HCT116 (cell line): ENCODE data around the gene HEATR5B.

ENCODE experiments used
- CEBPB ChIP-seq: IDR thresholded peaks from 2 replicates; pipeline ENCODE4 v1.6.1; 2012; ENCODE audit warnings: low read depth
- EZH2 ChIP-seq: fragments of 200-600 bp; sonication (generic); IDR thresholded peaks from 2 replicates; pipeline ENCODE4 v1.6.1; 2017; ENCODE audit warnings: antibody characterized with exemption, mixed run types
- POLR2A ChIP-seq: IDR thresholded peaks from 2 replicates; pipeline ENCODE4 v1.7.0; 2011; ENCODE audit warnings: borderline replicate concordance; ENCODE audit not compliant: insufficient read depth, insufficient read length; ENCODE audit errors: extremely low read depth
- RAD21 ChIP-seq: IDR thresholded peaks from 2 replicates; pipeline ENCODE4 v1.6.1; 2012; ENCODE audit warnings: low read depth, mild to moderate bottlenecking
- REST ChIP-seq: IDR thresholded peaks from 2 replicates; pipeline ENCODE4 v1.6.1; 2012; ENCODE audit warnings: low read depth
- SIN3A ChIP-seq: IDR thresholded peaks from 2 replicates; pipeline ENCODE4 v1.6.1; 2012; ENCODE audit warnings: low read depth
- SP1 ChIP-seq: IDR thresholded peaks from 2 replicates; pipeline ENCODE4 v1.6.1; 2012; ENCODE audit warnings: low read depth
- ZFX ChIP-seq: fragments of 450-650 bp; IDR thresholded peaks from 2 replicates; pipeline ENCODE4 v1.6.1; 2017
- TF ChIP-seq, protein P1 (sequence below), 3 experiments: fragments of 200-600 bp in 1 of 3; sonication (generic) in 1 of 3; IDR thresholded peaks in 2 of 3; conservative IDR thresholded peaks in 1 of 3; 2 replicates each; pipeline ENCODE4 v1.5.1; 2012 to 2017; ENCODE audit warnings: low read depth in 2 of 3, low read length in 2 of 3, antibody characterized with exemption in 1 of 3, borderline replicate concordance in 1 of 3, control low read depth in 1 of 3, mild to moderate bottlenecking in 1 of 3, mixed read lengths in 1 of 3, mixed run types in 1 of 3, moderate library complexity in 1 of 3; ENCODE audit not compliant: insufficient read depth in 1 of 3

GRCh38 chr2:36963106-36963505 lies 121.1 kb downstream of the HEATR5B start:
- TF ChIP-seq, protein P1, sequence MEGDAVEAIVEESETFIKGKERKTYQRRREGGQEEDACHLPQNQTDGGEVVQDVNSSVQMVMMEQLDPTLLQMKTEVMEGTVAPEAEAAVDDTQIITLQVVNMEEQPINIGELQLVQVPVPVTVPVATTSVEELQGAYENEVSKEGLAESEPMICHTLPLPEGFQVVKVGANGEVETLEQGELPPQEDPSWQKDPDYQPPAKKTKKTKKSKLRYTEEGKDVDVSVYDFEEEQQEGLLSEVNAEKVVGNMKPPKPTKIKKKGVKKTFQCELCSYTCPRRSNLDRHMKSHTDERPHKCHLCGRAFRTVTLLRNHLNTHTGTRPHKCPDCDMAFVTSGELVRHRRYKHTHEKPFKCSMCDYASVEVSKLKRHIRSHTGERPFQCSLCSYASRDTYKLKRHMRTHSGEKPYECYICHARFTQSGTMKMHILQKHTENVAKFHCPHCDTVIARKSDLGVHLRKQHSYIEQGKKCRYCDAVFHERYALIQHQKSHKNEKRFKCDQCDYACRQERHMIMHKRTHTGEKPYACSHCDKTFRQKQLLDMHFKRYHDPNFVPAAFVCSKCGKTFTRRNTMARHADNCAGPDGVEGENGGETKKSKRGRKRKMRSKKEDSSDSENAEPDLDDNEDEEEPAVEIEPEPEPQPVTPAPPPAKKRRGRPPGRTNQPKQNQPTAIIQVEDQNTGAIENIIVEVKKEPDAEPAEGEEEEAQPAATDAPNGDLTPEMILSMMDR (IDR thresholded peaks at IDR 0.05 in 2 of 3, conservative IDR thresholded peaks at IDR 0.05 in 1 of 3; ENCODE audit: borderline replicate concordance in 1 of 3, insufficient read depth in 1 of 3, low read depth in 2 of 3, low read length in 2 of 3) = no peak
- TF ChIP-seq POLR2A = no peak
- no peak for TF ChIP-seq EZH2
- TF ChIP-seq ZFX = no peak
- no peak for TF ChIP-seq REST
- TF ChIP-seq SP1 = no peak
- TF ChIP-seq SIN3A = no peak
- no peak for TF ChIP-seq CEBPB
- TF ChIP-seq RAD21 = no peak
